ENCODE results near the gene HIPK4. TPM values are rescaled to one million over a fixed set of nuclear protein-coding genes. Genes with fewer than 3 reads are reported as not detected.

Gene HIPK4
- total RNA-seq, 1 donor from 2014 or later: 0.64 TPM

DNA sequence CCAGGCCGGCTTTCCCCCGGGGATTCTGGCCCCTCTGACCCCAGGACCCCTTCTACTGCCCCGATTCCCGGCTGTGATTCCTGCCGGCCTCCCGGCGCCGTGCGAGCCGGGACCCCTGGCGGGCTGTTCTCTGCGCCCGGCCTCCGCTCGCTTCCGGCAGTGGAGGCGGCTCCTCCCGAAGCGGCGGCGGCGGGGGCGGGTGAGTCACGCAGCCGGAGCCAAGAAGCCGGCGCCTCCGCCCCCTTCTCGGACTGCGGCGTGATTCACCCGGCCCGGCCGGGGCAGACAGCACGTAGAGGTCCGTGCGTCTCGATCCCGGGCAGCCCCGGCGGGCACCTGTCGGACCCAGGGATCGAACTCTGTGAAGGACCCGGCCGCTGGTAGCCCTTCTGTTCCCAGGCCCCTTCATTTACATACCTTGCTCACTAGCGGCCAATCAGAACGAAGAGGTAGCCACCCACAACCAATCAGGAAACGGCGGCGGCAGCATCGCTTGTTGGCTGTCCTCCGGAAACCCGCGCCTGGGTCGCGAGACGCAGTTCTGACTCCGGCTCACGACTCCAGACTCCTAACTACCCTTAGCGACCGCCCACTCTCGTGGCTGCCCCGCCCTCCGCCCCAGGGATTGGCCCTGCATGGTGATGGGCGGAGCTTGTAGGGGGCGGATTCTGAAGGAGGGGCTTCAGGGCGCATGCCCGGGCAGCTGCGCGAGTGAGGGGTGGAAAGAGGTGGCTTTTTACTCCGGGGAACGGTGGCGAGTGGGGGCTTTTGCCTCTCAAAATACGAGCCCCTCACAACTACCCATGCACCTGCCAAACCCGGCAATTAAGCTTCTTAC is 35.7 kb upstream of the HIPK4 start, which contains the start of gene SERTAD1:
Gene SERTAD1 (minus strand): TSS at position 543 of the 838 bp plus-strand sequence. CDS start 2,446 bp downstream, outside the sequence.
- Histone ChIP-seq H3K36me3 (peaks cover 13% of the 10 kb centered on the region), H3K27ac (peak within 1 kb of the TSS; percentile 98), H3K4me1 (peaks cover 36% of the 10 kb centered on the region), H3K27me3 (no peaks in the 10 kb centered on the region), H3K9me3 (no peaks in the 10 kb centered on the region), H3K4me3 (peak within 1 kb of the TSS; percentile 60)
- ATAC-seq: peak; percentile 93
- TF ChIP-seq, protein P1, sequence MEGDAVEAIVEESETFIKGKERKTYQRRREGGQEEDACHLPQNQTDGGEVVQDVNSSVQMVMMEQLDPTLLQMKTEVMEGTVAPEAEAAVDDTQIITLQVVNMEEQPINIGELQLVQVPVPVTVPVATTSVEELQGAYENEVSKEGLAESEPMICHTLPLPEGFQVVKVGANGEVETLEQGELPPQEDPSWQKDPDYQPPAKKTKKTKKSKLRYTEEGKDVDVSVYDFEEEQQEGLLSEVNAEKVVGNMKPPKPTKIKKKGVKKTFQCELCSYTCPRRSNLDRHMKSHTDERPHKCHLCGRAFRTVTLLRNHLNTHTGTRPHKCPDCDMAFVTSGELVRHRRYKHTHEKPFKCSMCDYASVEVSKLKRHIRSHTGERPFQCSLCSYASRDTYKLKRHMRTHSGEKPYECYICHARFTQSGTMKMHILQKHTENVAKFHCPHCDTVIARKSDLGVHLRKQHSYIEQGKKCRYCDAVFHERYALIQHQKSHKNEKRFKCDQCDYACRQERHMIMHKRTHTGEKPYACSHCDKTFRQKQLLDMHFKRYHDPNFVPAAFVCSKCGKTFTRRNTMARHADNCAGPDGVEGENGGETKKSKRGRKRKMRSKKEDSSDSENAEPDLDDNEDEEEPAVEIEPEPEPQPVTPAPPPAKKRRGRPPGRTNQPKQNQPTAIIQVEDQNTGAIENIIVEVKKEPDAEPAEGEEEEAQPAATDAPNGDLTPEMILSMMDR (IDR thresholded peaks at IDR 0.05): peak; percentile 75
- DNase-seq: peak; percentile 100
- intact Hi-C loops (cut with DNase I): no loop called here

DNA sequence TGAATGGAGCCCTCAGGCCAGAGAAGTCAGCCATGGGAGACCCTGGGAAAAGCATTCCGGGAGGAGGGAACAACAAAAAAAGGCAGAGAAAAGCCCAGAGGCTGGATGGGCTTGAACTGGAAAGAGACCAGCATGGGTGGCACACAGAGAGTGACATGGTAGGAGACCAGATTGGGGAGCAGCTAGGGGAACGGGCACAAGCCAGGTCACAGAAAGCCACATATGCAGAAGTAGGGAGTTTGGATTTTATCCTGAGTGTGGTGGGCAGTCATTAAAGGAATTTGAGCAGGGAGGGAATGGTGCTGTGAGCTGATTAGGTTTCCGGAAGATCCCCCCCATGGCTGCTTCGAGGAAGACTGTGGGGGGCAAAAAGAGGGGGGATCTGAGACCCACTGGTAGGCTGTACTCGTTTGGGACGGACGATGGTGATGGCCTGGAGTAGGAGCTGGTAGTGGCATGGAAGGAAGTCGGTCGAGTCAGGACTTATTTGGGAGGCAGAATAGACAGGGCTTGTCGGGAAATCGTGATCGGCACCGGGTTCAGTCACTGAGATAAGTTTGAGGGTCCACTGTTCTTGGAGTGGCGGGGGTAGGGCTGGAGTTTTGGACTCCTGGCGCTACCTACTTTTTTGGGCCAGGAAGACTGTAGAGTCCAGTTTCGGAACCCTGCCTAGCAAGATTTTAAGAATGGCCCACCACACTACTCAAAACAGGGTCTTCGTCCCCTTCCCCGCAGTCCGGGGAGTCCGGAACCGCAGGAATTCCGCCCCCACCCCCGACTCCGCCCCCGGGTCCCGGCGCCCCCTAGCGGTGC is 34.9 kb upstream of the HIPK4 start:
- peaks cover 42% of the 10 kb centered on the region for H3K4me1 ChIP-seq
- no peak for ATAC-seq
- intact Hi-C loops (cut with DNase I): no loop called here

GRCh38 chr19:40423938-40424337 is 34.0 kb upstream of the HIPK4 start:
- Histone ChIP-seq H3K36me3 (peaks cover 13% of the 10 kb centered on the region), H3K27ac (peak overlapping the region; percentile 98), H3K9me3 (no peaks in the 10 kb centered on the region), H3K27me3 (no peaks in the 10 kb centered on the region), H3K4me1 (peaks cover 44% of the 10 kb centered on the region), H3K4me3 (peak overlapping the region; percentile 60)
- ATAC-seq: no peak
- intact Hi-C loops (cut with DNase I): no loop called here
- no peak for DNase-seq
- TF ChIP-seq, protein P1 (IDR thresholded peaks at IDR 0.05): no peak

More for the DNA sequence above, 34.9 kb upstream of the HIPK4 start:
- Histone ChIP-seq H3K9me3 (no peaks in the 10 kb centered on the region), H3K27me3 (no peaks in the 10 kb centered on the region), H3K36me3 (peaks cover 13% of the 10 kb centered on the region), H3K27ac (peak overlapping the region; percentile 98), H3K4me3 (peak overlapping the region; percentile 60)
- DNase-seq: no peak
- TF ChIP-seq, protein P1 (IDR thresholded peaks at IDR 0.05): no peak

DNA sequence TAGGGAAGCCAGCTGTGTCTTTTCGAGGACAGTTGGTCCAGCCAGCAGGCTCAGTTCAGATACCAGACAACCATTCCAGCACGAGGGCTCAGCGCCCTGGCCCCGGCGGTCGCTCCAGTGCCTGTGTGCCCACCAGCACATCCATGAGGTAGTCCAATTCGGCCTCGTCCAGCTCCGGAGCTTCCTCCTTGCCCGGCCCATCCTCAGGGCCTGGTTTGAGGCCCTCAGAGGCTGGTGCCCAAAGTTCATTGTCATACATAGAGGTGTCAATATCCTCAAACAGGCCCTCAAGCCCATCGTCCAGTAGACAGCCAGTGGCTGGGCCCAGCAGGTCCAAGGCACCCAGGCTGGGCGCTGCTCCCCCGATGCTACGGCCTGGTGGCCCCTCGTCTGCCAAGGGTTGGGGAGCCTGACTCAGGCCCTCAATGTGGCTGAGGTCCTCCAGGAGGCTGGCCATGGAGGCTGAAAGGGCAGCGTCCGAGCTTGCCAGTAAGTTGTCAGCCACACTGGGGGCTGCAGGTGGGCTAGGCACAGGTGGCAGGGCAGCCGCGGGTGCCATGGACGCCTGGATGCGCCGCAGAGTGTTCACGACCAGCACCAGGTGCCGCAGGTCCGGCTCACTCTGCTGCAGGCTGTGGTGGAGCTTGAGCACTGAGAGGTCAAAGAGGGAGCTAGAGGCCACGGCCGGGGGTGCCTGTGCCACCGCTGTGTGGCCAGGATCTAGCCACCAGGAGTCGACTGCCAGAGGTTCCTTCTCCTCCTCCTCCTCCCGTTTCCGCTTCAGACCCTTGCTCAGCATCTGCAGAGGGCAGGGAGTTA is 33.0 kb upstream of the HIPK4 start:
- ATAC-seq: no peak
- TF ChIP-seq, protein P1 (IDR thresholded peaks at IDR 0.05): no peak
- Histone ChIP-seq H3K4me1 (peaks cover 48% of the 10 kb centered on the region), H3K27me3 (no peaks in the 10 kb centered on the region), H3K27ac (peak overlapping the region; percentile 99), H3K4me3 (peak overlapping the region; percentile 60), H3K36me3 (peaks cover 13% of the 10 kb centered on the region), H3K9me3 (no peaks in the 10 kb centered on the region)
- intact Hi-C loops (cut with DNase I): no loop called here
- no peak for DNase-seq
